ENCODE data around the gene SRGAP1. TPM values are rescaled to one million over a fixed set of nuclear protein-coding genes. Genes with fewer than 3 reads are reported as not detected.

Gene SRGAP1
- total and polyA plus RNA-seq, 4 donors: 1.8 to 12.4 (median 6.2) TPM

- DNase-seq (no peak), ATAC-seq (ENCODE audit: insufficient read depth, low FRiP score) (no peak)
- no peak overlapping the region for H3K4me3 ChIP-seq
- 74 to 77% methylated on average over 4 of the region's 4 CpGs for WGBS, 2 donors
- H3K36me3 ChIP-seq (ENCODE audit: control insufficient read depth in 4 of 4, insufficient read depth in 4 of 4, low read length in 4 of 4): peaks cover 0 to under 1% (median 0%) of the 10 kb centered on the region in 4 donors
- no peak overlapping the region for H3K27ac ChIP-seq (ENCODE audit: low read depth in 1 of 2, low read length in 1 of 2)
- H3K9ac ChIP-seq (ENCODE audit: insufficient read depth in 1 of 2, low read length in 2 of 2): no peak overlapping the region
- H3K27me3 ChIP-seq (ENCODE audit: control insufficient read depth in 3 of 3, insufficient read depth in 3 of 3, low read length in 2 of 3): no peaks in the 10 kb centered on the region
- H3K4me1 ChIP-seq (ENCODE audit: control insufficient read depth in 5 of 5, insufficient read depth in 5 of 5, low read length in 5 of 5): no peaks in the 10 kb centered on the region
- H3K9me3 ChIP-seq (ENCODE audit: control insufficient read depth in 4 of 4, insufficient read depth in 3 of 4, low read length in 3 of 4): peaks cover 0 to 9% (median 2%) of the 10 kb centered on the region in 4 donors
- TF ChIP-seq CTCF (IDR thresholded peaks at IDR 0.05; ENCODE audit: control extremely low read depth, extremely low read depth): no peak
These were observed 30.2 kb upstream of the SRGAP1 start for GRCh38 chr12:63814146-63814772.

DNA sequence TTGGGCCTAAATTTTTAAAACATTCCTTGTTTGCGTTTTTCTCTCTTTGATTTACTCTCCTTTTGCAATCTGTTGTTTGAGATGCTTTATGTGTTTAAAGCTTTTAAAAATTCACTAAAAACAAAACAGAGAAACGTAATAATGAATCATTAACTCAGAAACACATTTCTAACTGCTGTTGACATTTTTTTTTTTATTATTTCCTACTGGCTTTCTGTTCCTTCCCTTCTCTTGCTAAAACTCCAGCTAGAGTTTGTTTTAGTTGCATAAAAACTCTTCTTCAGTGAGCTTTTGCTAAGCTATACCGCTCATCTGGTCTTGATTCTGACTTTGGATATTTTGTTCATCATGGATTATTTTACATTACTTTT lies 29.0 kb upstream of the SRGAP1 start:
- DNase-seq (no peak), ATAC-seq (ENCODE audit: insufficient read depth, low FRiP score) (no peak)
- no peaks in the 10 kb centered on the region for H3K4me1 ChIP-seq (ENCODE audit: control insufficient read depth in 5 of 5, insufficient read depth in 5 of 5, low read length in 5 of 5)
- peaks cover 0 to 9% (median 2%) of the 10 kb centered on the region in 4 donors for H3K9me3 ChIP-seq (ENCODE audit: control insufficient read depth in 4 of 4, insufficient read depth in 3 of 4, low read length in 3 of 4)
- WGBS, 2 donors: 85 to 89% methylated on average over 3 of the region's 3 CpGs
- H3K36me3 ChIP-seq (ENCODE audit: control insufficient read depth in 4 of 4, insufficient read depth in 4 of 4, low read length in 4 of 4): no peaks in the 10 kb centered on the region
- H3K9ac ChIP-seq (ENCODE audit: insufficient read depth in 1 of 2, low read length in 2 of 2): no peak overlapping the region
- H3K27ac ChIP-seq (ENCODE audit: low read depth in 1 of 2, low read length in 1 of 2): no peak overlapping the region
- H3K27me3 ChIP-seq (ENCODE audit: control insufficient read depth in 3 of 3, insufficient read depth in 3 of 3, low read length in 2 of 3): no peaks in the 10 kb centered on the region
- no peak overlapping the region for H3K4me3 ChIP-seq
- TF ChIP-seq CTCF (IDR thresholded peaks at IDR 0.05; ENCODE audit: control extremely low read depth, extremely low read depth): no peak

GRCh38 chr12:63816031-63816430 lies 28.5 kb upstream of the SRGAP1 start:
- WGBS, 2 donors: 87 to 90% methylated on average over 6 of the region's 6 CpGs
- no peaks in the 10 kb centered on the region for H3K27me3 ChIP-seq (ENCODE audit: control insufficient read depth in 3 of 3, insufficient read depth in 3 of 3, low read length in 2 of 3)

More at GRCh38 chr12:63816031-63816430, 28.5 kb upstream of the SRGAP1 start:
- peaks cover 0 to 9% (median 2%) of the 10 kb centered on the region in 4 donors for H3K9me3 ChIP-seq (ENCODE audit: control insufficient read depth in 4 of 4, insufficient read depth in 3 of 4, low read length in 3 of 4)
- H3K27ac ChIP-seq (ENCODE audit: low read depth in 1 of 2, low read length in 1 of 2): no peak overlapping the region
- no peak for ATAC-seq (ENCODE audit: insufficient read depth, low FRiP score)
- no peak for DNase-seq
- H3K4me1 ChIP-seq (ENCODE audit: control insufficient read depth in 5 of 5, insufficient read depth in 5 of 5, low read length in 5 of 5): no peaks in the 10 kb centered on the region
- no peaks in the 10 kb centered on the region for H3K36me3 ChIP-seq (ENCODE audit: control insufficient read depth in 4 of 4, insufficient read depth in 4 of 4, low read length in 4 of 4)
- no peak for TF ChIP-seq CTCF (IDR thresholded peaks at IDR 0.05; ENCODE audit: control extremely low read depth, extremely low read depth)
- no peak overlapping the region for H3K4me3 ChIP-seq
- H3K9ac ChIP-seq (ENCODE audit: insufficient read depth in 1 of 2, low read length in 2 of 2): no peak overlapping the region

Measured in lung (tissue), 12 donors.